ENCODE measurements around the gene VAMP2. TPM values are rescaled to one million over a fixed set of nuclear protein-coding genes. Genes with fewer than 3 reads are reported as not detected.

Gene VAMP2
- total and polyA plus RNA-seq, 2 donors = 7.4 to 73.9 TPM

- no peak overlapping the region for H3K27ac ChIP-seq (ENCODE audit: low read depth in 1 of 2, low read length in 1 of 2)
- peaks cover 9 to 10% of the 10 kb centered on the region in 2 donors for H3K4me1 ChIP-seq (ENCODE audit: control insufficient read depth in 2 of 2, insufficient read depth in 2 of 2, low read length in 2 of 2)
- WGBS = 95% methylated on average over 12 of the region's 12 CpGs
- peaks cover 6 to 73% of the 10 kb centered on the region in 2 donors for H3K27me3 ChIP-seq (ENCODE audit: control insufficient read depth in 2 of 2, insufficient read depth in 1 of 2, low read length in 1 of 2)
- no peak for DNase-seq (ENCODE audit: low read depth in 6 of 9, low spot score in 9 of 9)
- no peaks in the 10 kb centered on the region for H3K36me3 ChIP-seq (ENCODE audit: control insufficient read depth in 2 of 2, insufficient read depth in 2 of 2, low read length in 1 of 2)
- no peak overlapping the region for H3K4me3 ChIP-seq (ENCODE audit: low read length in 2 of 2)
- H3K9me3 ChIP-seq (ENCODE audit: control insufficient read depth in 2 of 2, insufficient read depth in 1 of 2, low read length in 1 of 2) = no peaks in the 10 kb centered on the region
These were observed 29.3 kb downstream of the VAMP2 start for GRCh38 chr17:8133399-8133798.

GRCh38 chr17:8131844-8132441 lies 30.8 kb downstream of the VAMP2 start:
- Histone ChIP-seq H3K27ac (ENCODE audit: low read depth in 1 of 2, low read length in 1 of 2) (no peak overlapping the region), H3K4me1 (ENCODE audit: control insufficient read depth in 2 of 2, insufficient read depth in 2 of 2, low read length in 2 of 2) (peaks cover 0 to 4% of the 10 kb centered on the region in 2 donors), H3K36me3 (ENCODE audit: control insufficient read depth in 2 of 2, insufficient read depth in 2 of 2, low read length in 1 of 2) (no peaks in the 10 kb centered on the region), H3K27me3 (ENCODE audit: control insufficient read depth in 2 of 2, insufficient read depth in 1 of 2, low read length in 1 of 2) (peaks cover 11 to 75% of the 10 kb centered on the region in 2 donors), H3K9me3 (ENCODE audit: control insufficient read depth in 2 of 2, insufficient read depth in 1 of 2, low read length in 1 of 2) (no peaks in the 10 kb centered on the region), H3K4me3 (ENCODE audit: low read length in 2 of 2) (no peak overlapping the region)
- no peak for DNase-seq (ENCODE audit: low read depth in 6 of 9, low spot score in 9 of 9)
- 90% methylated on average over 3 of the region's 3 CpGs for WGBS

GRCh38 chr17:8128125-8128784 lies 34.5 kb downstream of the VAMP2 start:
- no peak for DNase-seq (ENCODE audit: low read depth in 6 of 9, low spot score in 9 of 9)
- H3K9me3 ChIP-seq (ENCODE audit: control insufficient read depth in 2 of 2, insufficient read depth in 1 of 2, low read length in 1 of 2) = peaks cover 0 to 13% of the 10 kb centered on the region in 2 donors
- 93% methylated on average over 14 of the region's 14 CpGs for WGBS
- H3K27ac ChIP-seq (ENCODE audit: low read depth in 1 of 2, low read length in 1 of 2) = no peak overlapping the region
- no peaks in the 10 kb centered on the region for H3K36me3 ChIP-seq (ENCODE audit: control insufficient read depth in 2 of 2, insufficient read depth in 2 of 2, low read length in 1 of 2)
- H3K4me3 ChIP-seq (ENCODE audit: low read length in 2 of 2) = no peak overlapping the region
- peaks cover 16 to 40% of the 10 kb centered on the region in 2 donors for H3K4me1 ChIP-seq (ENCODE audit: control insufficient read depth in 2 of 2, insufficient read depth in 2 of 2, low read length in 2 of 2)
- peaks cover 37 to 89% of the 10 kb centered on the region in 2 donors for H3K27me3 ChIP-seq (ENCODE audit: control insufficient read depth in 2 of 2, insufficient read depth in 1 of 2, low read length in 1 of 2)

GRCh38 chr17:8126491-8127066 lies 36.2 kb downstream of the VAMP2 start:
- under 1% methylated on average over 45 of the region's 45 CpGs for WGBS
- peak in 1 of 9 donors; percentile 55 for DNase-seq (ENCODE audit: low read depth in 6 of 9, low spot score in 9 of 9)
- peak overlapping the region in 1 of 2 donors; percentile 4 for H3K27ac ChIP-seq (ENCODE audit: low read depth in 1 of 2, low read length in 1 of 2)

DNA sequence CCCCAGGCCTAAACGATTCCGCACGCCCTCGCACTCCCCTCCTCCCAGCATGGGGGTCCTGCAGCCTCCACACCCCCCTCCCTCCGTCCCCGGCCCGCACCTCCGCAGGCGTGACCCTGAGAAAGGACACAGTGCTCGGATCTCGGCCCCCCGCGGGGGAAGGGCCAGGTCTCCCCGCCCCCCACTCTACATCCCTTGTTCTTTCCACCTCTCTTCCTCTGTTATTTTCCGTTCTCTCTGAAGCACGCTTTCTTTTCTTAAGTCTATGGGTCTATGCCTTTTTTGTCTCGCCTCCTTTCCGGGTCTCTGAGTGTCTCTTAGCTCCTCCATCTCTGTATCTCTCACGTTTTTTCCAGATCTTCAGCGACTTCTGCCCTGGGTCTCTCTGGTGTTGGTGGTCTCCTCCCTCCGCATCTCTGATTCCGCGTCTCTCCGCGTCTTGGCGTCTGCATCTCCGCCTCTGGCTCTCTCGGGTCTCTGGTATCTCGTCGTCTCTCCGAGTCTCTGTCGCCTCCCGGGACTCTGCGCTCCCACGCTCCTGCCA lies 36.7 kb downstream of the VAMP2 start:
- no peak overlapping the region for H3K27ac ChIP-seq (ENCODE audit: low read depth in 1 of 2, low read length in 1 of 2)
- peaks cover 58 to 97% of the 10 kb centered on the region in 2 donors for H3K27me3 ChIP-seq (ENCODE audit: control insufficient read depth in 2 of 2, insufficient read depth in 1 of 2, low read length in 1 of 2)
- under 1% methylated on average over 35 of the region's 35 CpGs for WGBS
- no peaks in the 10 kb centered on the region for H3K36me3 ChIP-seq (ENCODE audit: control insufficient read depth in 2 of 2, insufficient read depth in 2 of 2, low read length in 1 of 2)
- H3K9me3 ChIP-seq (ENCODE audit: control insufficient read depth in 2 of 2, insufficient read depth in 1 of 2, low read length in 1 of 2) = peaks cover 0 to 13% of the 10 kb centered on the region in 2 donors
- DNase-seq (ENCODE audit: low read depth in 6 of 9, low spot score in 9 of 9) = peak in 1 of 9 donors; percentile 62
- peaks cover 27 to 59% of the 10 kb centered on the region in 2 donors for H3K4me1 ChIP-seq (ENCODE audit: control insufficient read depth in 2 of 2, insufficient read depth in 2 of 2, low read length in 2 of 2)
- H3K4me3 ChIP-seq (ENCODE audit: low read length in 2 of 2) = peak overlapping the region; percentile 32 to 52

More at GRCh38 chr17:8126491-8127066, 36.2 kb downstream of the VAMP2 start:
- no peaks in the 10 kb centered on the region for H3K36me3 ChIP-seq (ENCODE audit: control insufficient read depth in 2 of 2, insufficient read depth in 2 of 2, low read length in 1 of 2)
- peaks cover 0 to 13% of the 10 kb centered on the region in 2 donors for H3K9me3 ChIP-seq (ENCODE audit: control insufficient read depth in 2 of 2, insufficient read depth in 1 of 2, low read length in 1 of 2)
- H3K4me3 ChIP-seq (ENCODE audit: low read length in 2 of 2) = peak overlapping the region; percentile 44 to 52
- H3K27me3 ChIP-seq (ENCODE audit: control insufficient read depth in 2 of 2, insufficient read depth in 1 of 2, low read length in 1 of 2) = peaks cover 53 to 97% of the 10 kb centered on the region in 2 donors
- H3K4me1 ChIP-seq (ENCODE audit: control insufficient read depth in 2 of 2, insufficient read depth in 2 of 2, low read length in 2 of 2) = peaks cover 24 to 56% of the 10 kb centered on the region in 2 donors

GRCh38 chr17:8125154-8125946 lies 37.4 kb downstream of the VAMP2 start:
- H3K4me3 ChIP-seq (ENCODE audit: low read length in 2 of 2) = peak overlapping the region; percentile 32 to 52
- no peaks in the 10 kb centered on the region for H3K36me3 ChIP-seq (ENCODE audit: control insufficient read depth in 2 of 2, insufficient read depth in 2 of 2, low read length in 1 of 2)
- H3K27me3 ChIP-seq (ENCODE audit: control insufficient read depth in 2 of 2, insufficient read depth in 1 of 2, low read length in 1 of 2) = peaks cover 60 to 100% of the 10 kb centered on the region in 2 donors
- WGBS = under 1% methylated on average over 40 of the region's 40 CpGs
- H3K9me3 ChIP-seq (ENCODE audit: control insufficient read depth in 2 of 2, insufficient read depth in 1 of 2, low read length in 1 of 2) = peaks cover 0 to 13% of the 10 kb centered on the region in 2 donors
- no peak overlapping the region for H3K27ac ChIP-seq (ENCODE audit: low read depth in 1 of 2, low read length in 1 of 2)
- peaks cover 30 to 66% of the 10 kb centered on the region in 2 donors for H3K4me1 ChIP-seq (ENCODE audit: control insufficient read depth in 2 of 2, insufficient read depth in 2 of 2, low read length in 2 of 2)
- DNase-seq (ENCODE audit: low read depth in 6 of 9, low spot score in 9 of 9) = peak; percentile 46 to 90 (median 73)

DNA sequence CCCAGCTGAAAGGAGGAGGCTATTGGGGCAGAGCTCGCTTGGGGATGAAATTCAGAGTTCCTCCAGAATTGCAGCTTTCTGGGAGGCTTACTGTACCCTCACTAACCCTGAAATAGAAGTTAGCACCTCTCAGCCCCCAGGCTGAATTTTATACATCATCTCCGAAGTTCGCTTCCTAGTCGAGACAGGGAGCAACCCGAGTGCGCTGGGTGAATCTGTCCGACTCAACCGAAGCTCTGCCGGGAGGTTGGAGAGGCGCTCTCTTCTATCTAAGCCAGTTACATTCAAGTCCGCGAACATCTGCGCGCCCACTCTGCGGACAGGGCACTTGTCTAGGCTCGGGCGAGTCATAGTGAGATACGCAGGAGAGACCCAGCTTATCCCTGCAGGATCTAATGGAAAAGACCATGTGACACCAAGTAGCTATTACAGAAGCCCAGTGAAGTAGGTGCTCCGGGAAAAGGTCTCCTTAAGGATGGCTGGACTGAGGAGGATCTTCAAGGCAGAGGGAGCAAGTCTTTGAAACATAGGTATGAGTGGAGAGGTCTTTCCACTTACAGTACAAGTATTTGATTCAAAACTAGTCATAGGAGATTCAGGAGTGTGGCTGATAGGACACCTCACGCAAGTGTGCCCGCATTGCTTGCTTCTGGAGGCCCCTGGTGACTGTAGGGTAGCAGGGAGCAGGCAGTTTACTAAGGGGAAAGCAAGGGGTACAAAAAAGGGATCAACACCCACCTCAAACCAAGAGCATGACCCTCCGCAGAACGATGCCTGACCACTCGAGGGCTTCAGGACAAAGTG lies 38.2 kb downstream of the VAMP2 start:
- Histone ChIP-seq H3K9me3 (ENCODE audit: control insufficient read depth in 2 of 2, insufficient read depth in 1 of 2, low read length in 1 of 2) (peaks cover 0 to 13% of the 10 kb centered on the region in 2 donors), H3K27ac (ENCODE audit: low read depth in 1 of 2, low read length in 1 of 2) (no peak overlapping the region), H3K4me1 (ENCODE audit: control insufficient read depth in 2 of 2, insufficient read depth in 2 of 2, low read length in 2 of 2) (peaks cover 30 to 70% of the 10 kb centered on the region in 2 donors), H3K36me3 (ENCODE audit: control insufficient read depth in 2 of 2, insufficient read depth in 2 of 2, low read length in 1 of 2) (no peaks in the 10 kb centered on the region), H3K27me3 (ENCODE audit: control insufficient read depth in 2 of 2, insufficient read depth in 1 of 2, low read length in 1 of 2) (peaks cover 63 to 98% of the 10 kb centered on the region in 2 donors), H3K4me3 (ENCODE audit: low read length in 2 of 2) (peak overlapping the region; percentile 4 to 52)
- 3% methylated on average over 24 of the region's 24 CpGs for WGBS
- DNase-seq (ENCODE audit: low read depth in 6 of 9, low spot score in 9 of 9) = peak in 1 of 9 donors; percentile 27
